ENCODE results near the gene UTF1. TPM values are rescaled to one million over a fixed set of nuclear protein-coding genes. Genes with fewer than 3 reads are reported as not detected.

UTF1 gene
- total RNA-seq, 2 donors from 2014 or later: not detected

DNA sequence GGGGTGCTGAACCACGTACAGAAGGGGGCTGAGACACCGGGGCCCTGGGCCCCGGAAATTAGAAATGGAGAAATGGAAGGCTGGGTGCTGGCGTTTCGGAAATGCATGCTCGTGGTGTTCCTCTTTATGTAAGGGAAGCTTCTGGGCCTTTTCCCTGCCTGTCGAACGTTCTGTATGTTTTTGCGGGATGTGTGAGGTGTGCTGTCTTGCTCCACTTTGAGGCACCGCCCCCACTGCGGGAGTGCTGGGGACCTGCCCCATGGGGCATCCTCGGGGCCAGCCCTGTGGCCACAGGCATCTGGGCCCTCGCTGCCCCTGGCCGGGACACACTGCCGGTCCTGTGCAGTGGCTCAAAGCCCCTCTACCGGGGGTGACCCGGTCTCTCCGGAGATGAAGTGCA is 5.9 kb downstream of the UTF1 start:
- H3K27me3 ChIP-seq: peaks cover 6 to 31% of the 10 kb centered on the region in 2 donors
- no peak for DNase-seq (ENCODE audit: low spot score)
- H3K9me3 ChIP-seq: no peaks in the 10 kb centered on the region
- peak overlapping the region in 1 of 2 donors; percentile 42 for H3K4me3 ChIP-seq
- no peaks in the 10 kb centered on the region for H3K36me3 ChIP-seq
- no peak overlapping the region for H3K27ac ChIP-seq
- H3K4me1 ChIP-seq: peaks cover 0 to 33% of the 10 kb centered on the region in 2 donors
- TF ChIP-seq, protein P1, sequence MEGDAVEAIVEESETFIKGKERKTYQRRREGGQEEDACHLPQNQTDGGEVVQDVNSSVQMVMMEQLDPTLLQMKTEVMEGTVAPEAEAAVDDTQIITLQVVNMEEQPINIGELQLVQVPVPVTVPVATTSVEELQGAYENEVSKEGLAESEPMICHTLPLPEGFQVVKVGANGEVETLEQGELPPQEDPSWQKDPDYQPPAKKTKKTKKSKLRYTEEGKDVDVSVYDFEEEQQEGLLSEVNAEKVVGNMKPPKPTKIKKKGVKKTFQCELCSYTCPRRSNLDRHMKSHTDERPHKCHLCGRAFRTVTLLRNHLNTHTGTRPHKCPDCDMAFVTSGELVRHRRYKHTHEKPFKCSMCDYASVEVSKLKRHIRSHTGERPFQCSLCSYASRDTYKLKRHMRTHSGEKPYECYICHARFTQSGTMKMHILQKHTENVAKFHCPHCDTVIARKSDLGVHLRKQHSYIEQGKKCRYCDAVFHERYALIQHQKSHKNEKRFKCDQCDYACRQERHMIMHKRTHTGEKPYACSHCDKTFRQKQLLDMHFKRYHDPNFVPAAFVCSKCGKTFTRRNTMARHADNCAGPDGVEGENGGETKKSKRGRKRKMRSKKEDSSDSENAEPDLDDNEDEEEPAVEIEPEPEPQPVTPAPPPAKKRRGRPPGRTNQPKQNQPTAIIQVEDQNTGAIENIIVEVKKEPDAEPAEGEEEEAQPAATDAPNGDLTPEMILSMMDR (IDR thresholded peaks at IDR 0.05): no peak

DNA sequence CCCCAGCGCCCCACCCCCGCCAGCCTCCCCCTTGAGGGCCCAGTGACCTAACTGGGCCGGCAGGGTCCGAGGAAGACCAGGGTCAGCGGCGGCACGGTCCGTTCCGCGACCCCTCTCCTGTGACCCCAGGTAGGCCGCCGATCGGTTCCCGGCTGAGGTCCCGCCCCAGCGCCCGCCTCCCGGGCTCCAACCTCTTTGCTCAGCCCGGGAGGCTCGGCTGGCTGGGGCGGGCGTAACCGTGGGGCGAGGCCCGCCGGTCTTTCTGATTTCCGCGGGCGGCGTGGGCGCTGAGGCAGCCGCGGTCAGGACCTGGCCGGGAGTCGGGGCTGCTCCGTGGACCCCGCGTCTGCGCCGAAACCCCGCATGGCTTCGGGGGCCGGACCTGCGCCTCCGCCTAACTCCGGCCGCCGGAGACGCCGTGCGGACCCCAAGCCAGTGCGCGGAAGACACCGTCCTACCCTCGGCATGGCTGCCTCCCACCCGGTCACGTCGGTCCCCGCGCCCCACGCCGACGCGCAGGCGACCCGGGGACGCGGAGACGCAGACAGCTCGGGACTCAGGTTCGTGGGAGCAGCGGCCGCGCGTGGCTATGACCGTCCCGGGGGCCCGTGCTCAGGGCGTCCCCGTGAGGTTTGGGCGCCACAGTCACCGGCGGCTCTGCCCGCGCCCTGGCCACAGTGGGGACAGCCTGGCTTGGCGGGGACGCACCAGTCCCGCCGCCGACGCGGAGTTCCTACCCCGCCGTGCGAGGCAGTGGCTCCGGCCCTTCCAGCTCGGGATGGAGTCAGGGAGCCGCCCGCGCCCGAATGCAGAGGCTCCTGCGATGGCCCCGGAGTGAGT is 6.6 kb downstream of the UTF1 start:
- no peak for DNase-seq (ENCODE audit: low spot score)
- Histone ChIP-seq H3K9me3 (no peaks in the 10 kb centered on the region), H3K27ac (no peak overlapping the region), H3K4me1 (peaks cover 0 to 33% of the 10 kb centered on the region in 2 donors), H3K27me3 (peaks cover 6 to 31% of the 10 kb centered on the region in 2 donors), H3K4me3 (peak overlapping the region in 1 of 2 donors; percentile 42), H3K36me3 (no peaks in the 10 kb centered on the region)
- TF ChIP-seq, protein P1 (IDR thresholded peaks at IDR 0.05): no peak

DNA sequence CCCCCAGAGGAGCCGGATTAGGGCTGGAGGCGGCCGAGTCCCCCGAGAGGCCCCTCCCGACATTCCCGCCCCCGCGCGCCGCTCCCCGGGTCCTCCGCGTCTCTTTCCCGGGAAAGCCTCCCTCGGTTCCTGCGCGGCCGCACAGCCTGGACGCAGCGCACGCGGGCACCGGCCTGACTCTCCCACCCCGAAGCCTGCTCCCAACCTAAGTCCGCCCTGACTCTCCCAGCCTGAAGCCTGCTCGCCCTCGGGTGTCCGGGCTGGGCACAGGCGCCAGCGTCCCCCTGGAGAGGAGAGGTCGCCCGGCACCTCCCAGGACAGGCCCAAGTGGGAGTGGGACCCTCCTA is 7.2 kb downstream of the UTF1 start:
- H3K4me1 ChIP-seq: peaks cover 0 to 33% of the 10 kb centered on the region in 2 donors
- DNase-seq (ENCODE audit: low spot score): no peak
- TF ChIP-seq, protein P1 (IDR thresholded peaks at IDR 0.05): no peak
- H3K27ac ChIP-seq: no peak overlapping the region
- H3K4me3 ChIP-seq: peak overlapping the region in 1 of 2 donors; percentile 42
- peaks cover 6 to 31% of the 10 kb centered on the region in 2 donors for H3K27me3 ChIP-seq
- no peaks in the 10 kb centered on the region for H3K9me3 ChIP-seq
- no peaks in the 10 kb centered on the region for H3K36me3 ChIP-seq

DNA sequence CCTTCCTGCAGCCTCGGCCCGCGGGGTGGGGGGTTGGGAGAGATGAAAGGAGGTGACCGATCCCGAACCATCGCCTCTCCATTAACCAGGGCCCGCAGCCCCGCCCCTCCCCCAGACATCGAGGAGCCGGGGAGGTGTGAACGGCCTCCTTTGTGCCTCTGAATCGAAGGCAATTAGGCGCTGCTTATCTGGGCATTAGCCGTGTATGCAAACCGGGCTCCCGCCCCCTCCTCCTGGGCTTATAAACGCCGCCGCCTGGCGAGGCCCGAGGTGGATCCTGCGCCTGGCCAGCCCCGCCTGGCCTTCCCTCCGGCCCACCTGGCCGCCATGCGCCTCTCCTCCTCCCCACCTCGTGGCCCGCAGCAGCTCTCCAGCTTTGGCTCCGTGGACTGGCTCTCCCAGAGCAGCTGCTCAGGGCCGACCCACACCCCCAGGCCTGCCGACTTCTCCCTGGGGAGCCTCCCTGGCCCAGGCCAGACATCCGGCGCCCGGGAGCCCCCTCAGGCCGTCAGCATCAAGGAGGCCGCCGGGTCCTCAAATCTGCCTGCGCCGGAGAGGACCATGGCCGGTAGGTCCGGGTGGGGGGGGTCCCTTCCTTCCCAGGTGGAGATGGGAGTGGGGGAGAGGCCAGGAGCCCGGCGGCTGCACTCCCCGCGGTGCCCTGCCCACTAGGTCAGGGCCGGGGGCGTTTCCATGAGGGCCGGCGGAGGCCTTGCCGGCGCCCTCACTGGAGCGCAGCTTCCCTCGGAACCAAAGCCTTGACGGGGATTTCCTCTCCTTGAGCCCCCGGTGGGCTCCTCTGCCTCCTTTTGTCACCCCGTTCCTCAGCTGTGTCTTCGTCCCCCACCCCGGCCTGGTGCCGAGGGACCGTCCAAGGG is 7.8 kb downstream of the UTF1 start, which contains the start of gene VENTX:
TSS of gene VENTX (plus strand) at position 268 of the 878 bp plus-strand sequence. CDS start at position 328, 60 bp downstream.
- peaks cover 0 to 33% of the 10 kb centered on the region in 2 donors for H3K4me1 ChIP-seq
- H3K36me3 ChIP-seq: no peaks in the 10 kb centered on the region
- H3K27me3 ChIP-seq: peaks cover 6 to 31% of the 10 kb centered on the region in 2 donors
- TF ChIP-seq, protein P1 (IDR thresholded peaks at IDR 0.05): no peak
- H3K4me3 ChIP-seq: peak within 1 kb of the TSS in 1 of 2 donors; percentile 42
- DNase-seq (ENCODE audit: low spot score): no peak
- no peaks in the 10 kb centered on the region for H3K9me3 ChIP-seq
- no peak within 1 kb of the TSS for H3K27ac ChIP-seq

DNA sequence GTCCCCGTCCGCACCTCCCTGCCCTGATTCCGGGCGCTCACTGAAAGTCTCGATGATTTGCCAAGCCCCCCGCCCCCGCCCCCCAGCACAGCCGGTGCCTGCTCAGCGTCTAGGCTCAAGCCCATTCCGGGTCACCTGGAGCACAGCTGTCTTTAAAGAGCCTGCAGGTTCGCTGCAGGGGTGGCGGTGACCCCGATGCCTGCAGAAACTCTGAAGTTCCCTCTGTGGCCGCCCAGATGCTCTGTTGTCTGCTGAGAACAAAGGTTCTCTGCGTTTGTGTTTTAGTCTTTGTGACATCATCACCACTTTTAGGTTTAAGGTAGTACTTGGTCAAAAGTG is 8.4 kb downstream of the UTF1 start:
- H3K27me3 ChIP-seq: peaks cover 6 to 31% of the 10 kb centered on the region in 2 donors
- TF ChIP-seq, protein P1 (IDR thresholded peaks at IDR 0.05): no peak
- no peaks in the 10 kb centered on the region for H3K9me3 ChIP-seq
- H3K27ac ChIP-seq: no peak overlapping the region
- no peak for DNase-seq (ENCODE audit: low spot score)
- no peaks in the 10 kb centered on the region for H3K36me3 ChIP-seq
- H3K4me3 ChIP-seq: no peak overlapping the region
- H3K4me1 ChIP-seq: peaks cover 0 to 33% of the 10 kb centered on the region in 2 donors
